Thyroid gland (tissue), 4 donors: ENCODE results near the gene DENND1A. TPM values are rescaled to one million over a fixed set of nuclear protein-coding genes. Genes with fewer than 3 reads are reported as not detected.

Experiments
- DNase-seq, 2 donors: peaks; one replicate each; pipeline ENCODE4 v3.0.0-alpha.2; 2019
- H3K27ac ChIP-seq, 3 donors: fragments of 200-600 bp; sonication (generic); 1 replicate in 2 of 3; 2 replicates in 1 of 3; pipeline ENCODE4 v1.5.1; 2016 to 2019; ENCODE audit warnings: mild to moderate bottlenecking in 1 of 3, moderate library complexity in 1 of 3
- H3K27me3 ChIP-seq: fragments of 200-600 bp; sonication (generic); one replicate; pipeline ENCODE4 v1.5.1; 2019
- H3K36me3 ChIP-seq, 2 donors: fragments of 200-600 bp; sonication (generic); one replicate each; pipeline ENCODE4 v1.5.1; 2016 to 2019
- H3K4me1 ChIP-seq, 2 donors: fragments of 200-600 bp; sonication (generic); one replicate each; pipeline ENCODE4 v1.5.1; 2017 to 2019
- H3K4me3 ChIP-seq, 3 donors: fragments of 200-600 bp; sonication (generic); replicated peaks in 1 of 3; 1 replicate in 2 of 3; 2 replicates in 1 of 3; pipeline ENCODE4 v1.5.1; 2016; ENCODE audit warnings: mild to moderate bottlenecking in 1 of 3
- H3K9me3 ChIP-seq: fragments of 200-600 bp; sonication (generic); one replicate; pipeline ENCODE4 v1.5.1; 2017
- POLR2A ChIP-seq, 2 donors: fragments of 450-650 bp; IDR thresholded peaks; one replicate each; pipeline ENCODE4 v1.6.1; 2017; ENCODE audit warnings: antibody characterized with exemption in 2 of 2, mild to moderate bottlenecking in 2 of 2, moderate library complexity in 1 of 2
- WGBS, 2 donors: methylation state at CpG; one replicate each; pipeline ENCODE4 v1.1.5; 2017; 5-methylcytosine and 5-hydroxymethylcytosine counted together
- intact Hi-C: fragments of 100-400 bp; cut with DNase I; formaldehyde crosslinking; loops from one replicate; pipeline ENCODE4 v1.15.1; 2023
- total RNA-seq, 4 donors: library from RNA; depleted of rRNA; stranded (reverse); fragments of >200 nt; gene quantifications; one replicate each; pipeline ENCODE4 v1.2.3, GENCODE V29; 2016
- TF ChIP-seq, protein P1 (sequence below), 6 experiments: fragments of 200-600 bp in 3 of 6; fragments of 450-650 bp in 3 of 6; sonication (generic) in 3 of 6; IDR thresholded peaks; one replicate each; pipeline ENCODE4 v1.5.1; 2016 to 2019; ENCODE audit warnings: antibody characterized with exemption in 6 of 6, mild to moderate bottlenecking in 2 of 6, inconsistent platforms in 1 of 6, moderate library complexity in 1 of 6

Gene DENND1A
- total RNA-seq, 4 donors from 2014 or later: 18.8 to 34.4 (median 28.2) TPM

- WGBS, 2 donors: 83 to 94% methylated on average over 1 of the region's 1 CpG
- Histone ChIP-seq H3K36me3 (no peaks in the 10 kb centered on the region), H3K4me3 (no peak overlapping the region), H3K27me3 (no peaks in the 10 kb centered on the region), H3K27ac (peak overlapping the region in 1 of 3 donors; percentile 1), H3K4me1 (peaks cover 24 to 26% of the 10 kb centered on the region in 2 donors), H3K9me3 (no peaks in the 10 kb centered on the region)
- TF ChIP-seq POLR2A (IDR thresholded peaks at IDR 0.05): no peak
- TF ChIP-seq, protein P1, sequence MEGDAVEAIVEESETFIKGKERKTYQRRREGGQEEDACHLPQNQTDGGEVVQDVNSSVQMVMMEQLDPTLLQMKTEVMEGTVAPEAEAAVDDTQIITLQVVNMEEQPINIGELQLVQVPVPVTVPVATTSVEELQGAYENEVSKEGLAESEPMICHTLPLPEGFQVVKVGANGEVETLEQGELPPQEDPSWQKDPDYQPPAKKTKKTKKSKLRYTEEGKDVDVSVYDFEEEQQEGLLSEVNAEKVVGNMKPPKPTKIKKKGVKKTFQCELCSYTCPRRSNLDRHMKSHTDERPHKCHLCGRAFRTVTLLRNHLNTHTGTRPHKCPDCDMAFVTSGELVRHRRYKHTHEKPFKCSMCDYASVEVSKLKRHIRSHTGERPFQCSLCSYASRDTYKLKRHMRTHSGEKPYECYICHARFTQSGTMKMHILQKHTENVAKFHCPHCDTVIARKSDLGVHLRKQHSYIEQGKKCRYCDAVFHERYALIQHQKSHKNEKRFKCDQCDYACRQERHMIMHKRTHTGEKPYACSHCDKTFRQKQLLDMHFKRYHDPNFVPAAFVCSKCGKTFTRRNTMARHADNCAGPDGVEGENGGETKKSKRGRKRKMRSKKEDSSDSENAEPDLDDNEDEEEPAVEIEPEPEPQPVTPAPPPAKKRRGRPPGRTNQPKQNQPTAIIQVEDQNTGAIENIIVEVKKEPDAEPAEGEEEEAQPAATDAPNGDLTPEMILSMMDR (IDR thresholded peaks at IDR 0.05): no peak
- intact Hi-C loops: no loop called here
- no peak for DNase-seq
These were observed 270.6 kb downstream of the DENND1A start for GRCh38 chr9:123659358-123659757.

DNA sequence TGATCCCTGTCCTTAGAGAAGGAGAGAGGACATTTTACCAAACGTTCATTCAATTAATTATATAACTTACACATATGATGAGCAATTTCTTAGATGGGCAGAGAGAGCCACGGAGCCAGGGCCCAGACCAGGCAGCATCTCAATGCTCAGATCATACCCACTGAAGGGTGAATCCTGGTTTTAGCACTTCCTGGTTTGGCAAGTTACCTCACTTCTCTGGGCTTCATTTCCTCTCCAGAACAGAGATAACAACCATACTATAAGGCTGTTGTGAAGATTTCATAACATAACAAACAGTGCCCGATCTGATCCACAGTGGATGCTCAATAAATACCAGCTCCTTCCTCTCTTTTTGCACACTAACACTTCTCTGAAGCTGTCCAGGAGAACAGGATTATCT is 271.1 kb downstream of the DENND1A start:
- Histone ChIP-seq H3K4me3 (no peak overlapping the region), H3K27ac (no peak overlapping the region), H3K9me3 (no peaks in the 10 kb centered on the region), H3K27me3 (no peaks in the 10 kb centered on the region), H3K4me1 (peaks cover 24 to 26% of the 10 kb centered on the region in 2 donors), H3K36me3 (no peaks in the 10 kb centered on the region)
- 91 to 92% methylated on average over 3 of the region's 3 CpGs for WGBS, 2 donors
- TF ChIP-seq POLR2A (IDR thresholded peaks at IDR 0.05): no peak
- TF ChIP-seq, protein P1 (IDR thresholded peaks at IDR 0.05): no peak
- intact Hi-C loops: no loop called here
- no peak for DNase-seq

DNA sequence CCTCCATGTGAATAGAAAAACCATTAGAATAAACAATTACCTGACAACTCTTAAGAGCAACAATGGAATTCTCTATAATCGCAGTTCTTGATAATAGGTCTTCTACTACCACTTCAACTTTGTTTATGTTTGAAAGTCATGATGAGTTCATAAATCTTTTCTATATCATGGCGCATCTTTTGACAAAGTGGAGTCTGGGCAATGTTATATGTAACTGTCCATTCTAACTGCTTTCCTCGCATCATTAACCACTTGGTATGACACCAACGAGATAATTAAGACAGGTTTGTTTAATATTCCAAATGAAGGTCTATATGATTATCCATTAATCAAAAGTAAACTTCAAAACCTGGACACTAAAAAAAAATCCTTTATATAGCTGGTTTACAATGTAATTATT is 272.0 kb downstream of the DENND1A start:
- Histone ChIP-seq H3K27ac (peak overlapping the region in 1 of 3 donors; percentile 87), H3K36me3 (no peaks in the 10 kb centered on the region), H3K9me3 (no peaks in the 10 kb centered on the region), H3K4me3 (no peak overlapping the region), H3K27me3 (no peaks in the 10 kb centered on the region), H3K4me1 (peaks cover 24 to 26% of the 10 kb centered on the region in 2 donors)
- WGBS, 2 donors: 68 to 69% methylated on average over 4 of the region's 4 CpGs
- TF ChIP-seq POLR2A (IDR thresholded peaks at IDR 0.05): no peak
- TF ChIP-seq, protein P1 (IDR thresholded peaks at IDR 0.05): no peak
- no peak for DNase-seq
- intact Hi-C loops: no loop called here

GRCh38 chr9:123657099-123657498 is 272.8 kb downstream of the DENND1A start:
- WGBS, 2 donors: 70 to 71% methylated on average over 7 of the region's 7 CpGs
- Histone ChIP-seq H3K9me3 (no peaks in the 10 kb centered on the region), H3K36me3 (no peaks in the 10 kb centered on the region), H3K4me3 (no peak overlapping the region), H3K27me3 (no peaks in the 10 kb centered on the region), H3K27ac (peak overlapping the region; percentile 71 to 87 (median 80)), H3K4me1 (peaks cover 24 to 26% of the 10 kb centered on the region in 2 donors)
- DNase-seq: no peak
- intact Hi-C loops: no loop called here
- TF ChIP-seq POLR2A (IDR thresholded peaks at IDR 0.05): no peak
- TF ChIP-seq, protein P1 (IDR thresholded peaks at IDR 0.05): no peak

DNA sequence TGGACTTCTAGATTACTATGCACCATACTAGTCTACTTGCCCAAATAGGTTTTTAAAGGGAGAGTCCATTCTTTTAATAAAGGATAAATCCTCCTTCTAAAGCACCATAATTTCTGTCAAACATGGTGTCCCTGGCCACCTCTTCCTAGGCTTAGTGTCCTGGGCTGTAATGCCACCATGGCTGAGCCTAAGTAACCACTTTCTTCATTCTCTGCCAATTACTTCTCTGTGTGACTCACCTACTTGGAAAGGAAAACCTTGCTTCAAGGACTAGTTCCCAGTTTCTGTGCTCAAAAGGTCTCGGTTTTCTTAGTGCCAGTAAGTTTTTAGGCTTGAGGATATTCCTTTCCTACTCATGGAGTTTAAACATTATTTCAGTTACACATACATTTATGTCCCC is 273.4 kb downstream of the DENND1A start:
- H3K27ac ChIP-seq: peak overlapping the region; percentile 71 to 87 (median 80)
- peak in 1 of 2 donors; percentile 25 for DNase-seq
- H3K36me3 ChIP-seq: no peaks in the 10 kb centered on the region
- WGBS, 2 donors: 26 to 63% methylated on average over 1 of the region's 1 CpG
- H3K27me3 ChIP-seq: no peaks in the 10 kb centered on the region
- no peak for TF ChIP-seq POLR2A (IDR thresholded peaks at IDR 0.05)
- TF ChIP-seq, protein P1 (IDR thresholded peaks at IDR 0.05): no peak
- H3K9me3 ChIP-seq: no peaks in the 10 kb centered on the region
- intact Hi-C loops: no loop called here
- no peak overlapping the region for H3K4me3 ChIP-seq
- peaks cover 24 to 26% of the 10 kb centered on the region in 2 donors for H3K4me1 ChIP-seq
